ENCODE measurements around the gene BCAS1. TPM values are rescaled to one million over a fixed set of nuclear protein-coding genes. Genes with fewer than 3 reads are reported as not detected.

BCAS1 gene
- total RNA-seq, 1 donor from 2014 or later = 1.8 TPM

- no peak for ATAC-seq
Measured at GRCh38 chr20:54074511-54074910, 4.1 kb upstream of the BCAS1 start.

GRCh38 chr20:54073288-54073687 is 2.9 kb upstream of the BCAS1 start:
- ATAC-seq = no peak

- no peak for ATAC-seq
Measured at GRCh38 chr20:54069501-54069971, 858 bp downstream of the BCAS1 start.

GRCh38 chr20:54068966-54069365 is 1.4 kb downstream of the BCAS1 start:
- no peak for ATAC-seq

GRCh38 chr20:54068495-54068894 is 1.9 kb downstream of the BCAS1 start:
- ATAC-seq = no peak

GRCh38 chr20:54067606-54068174 is 2.7 kb downstream of the BCAS1 start:
- ATAC-seq = peak; percentile 93

- no peak for ATAC-seq
Measured at GRCh38 chr20:54065601-54066038, 4.8 kb downstream of the BCAS1 start.

- no peak for ATAC-seq
Measured at GRCh38 chr20:54064939-54065338, 5.5 kb downstream of the BCAS1 start.

- ATAC-seq = no peak
Measured at GRCh38 chr20:54063992-54064676, 6.3 kb downstream of the BCAS1 start.

- ATAC-seq = no peak
Measured at GRCh38 chr20:54063580-54063979, 6.8 kb downstream of the BCAS1 start.

GRCh38 chr20:54062812-54063280 is 7.5 kb downstream of the BCAS1 start:
- ATAC-seq = no peak

GRCh38 chr20:54061101-54061881 is 9.1 kb downstream of the BCAS1 start:
- peak; percentile 45 for ATAC-seq

GRCh38 chr20:54059691-54060364 is 10.6 kb downstream of the BCAS1 start:
- ATAC-seq = no peak

- ATAC-seq = no peak
Measured at GRCh38 chr20:54058420-54059139, 11.8 kb downstream of the BCAS1 start.

- no peak for ATAC-seq
Measured at GRCh38 chr20:54056762-54057639, 13.4 kb downstream of the BCAS1 start.

GRCh38 chr20:54054516-54054915 is 15.9 kb downstream of the BCAS1 start:
- peak; percentile 67 for ATAC-seq

GRCh38 chr20:54051068-54051467 is 19.3 kb downstream of the BCAS1 start:
- ATAC-seq = no peak

GRCh38 chr20:54048891-54049545 is 21.4 kb downstream of the BCAS1 start:
- no peak for ATAC-seq

- no peak for ATAC-seq
Measured at GRCh38 chr20:54048481-54048880, 21.9 kb downstream of the BCAS1 start.

- no peak for ATAC-seq
Measured at GRCh38 chr20:54047720-54048119, 22.7 kb downstream of the BCAS1 start.

- no peak for ATAC-seq
Measured at GRCh38 chr20:54047048-54047447, 23.3 kb downstream of the BCAS1 start.
